B cell (primary cell): Measurements from ENCODE around the gene HHAT.

Experiments
- EZH2 ChIP-seq: IDR thresholded peaks from 2 replicates; pipeline ENCODE4 v1.6.1; 2012; ENCODE audit warnings: borderline replicate concordance, low read depth, mild to moderate bottlenecking, moderate library complexity, low read length; ENCODE audit not compliant: insufficient read depth, poor library complexity, severe bottlenecking
- TF ChIP-seq, protein P1 (sequence below): fragments of 200-600 bp; IDR thresholded peaks from one replicate; pipeline ENCODE4 v1.8.0; 2022; ENCODE audit warnings: antibody characterized with exemption, mild to moderate bottlenecking

DNA sequence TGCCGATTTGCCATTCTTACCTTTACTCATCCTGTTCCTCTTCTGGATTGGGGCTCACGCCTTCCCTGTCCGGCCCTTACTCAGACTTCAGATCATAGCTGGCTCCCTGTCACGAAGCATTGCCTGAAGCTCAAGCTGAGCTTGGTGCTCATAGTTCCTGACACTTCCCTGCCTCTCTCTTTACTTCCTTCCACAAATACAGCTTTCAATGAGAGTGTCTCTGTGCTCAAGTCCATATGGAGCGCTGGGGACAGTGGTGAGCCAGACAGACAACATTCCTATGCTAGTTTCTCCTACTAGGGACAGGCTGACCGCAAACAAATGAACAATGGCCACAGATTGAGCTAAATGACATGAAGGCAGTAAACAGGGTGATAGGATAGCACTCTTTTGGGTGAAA lies 38.1 kb downstream of the HHAT start:
- TF ChIP-seq, protein P1, sequence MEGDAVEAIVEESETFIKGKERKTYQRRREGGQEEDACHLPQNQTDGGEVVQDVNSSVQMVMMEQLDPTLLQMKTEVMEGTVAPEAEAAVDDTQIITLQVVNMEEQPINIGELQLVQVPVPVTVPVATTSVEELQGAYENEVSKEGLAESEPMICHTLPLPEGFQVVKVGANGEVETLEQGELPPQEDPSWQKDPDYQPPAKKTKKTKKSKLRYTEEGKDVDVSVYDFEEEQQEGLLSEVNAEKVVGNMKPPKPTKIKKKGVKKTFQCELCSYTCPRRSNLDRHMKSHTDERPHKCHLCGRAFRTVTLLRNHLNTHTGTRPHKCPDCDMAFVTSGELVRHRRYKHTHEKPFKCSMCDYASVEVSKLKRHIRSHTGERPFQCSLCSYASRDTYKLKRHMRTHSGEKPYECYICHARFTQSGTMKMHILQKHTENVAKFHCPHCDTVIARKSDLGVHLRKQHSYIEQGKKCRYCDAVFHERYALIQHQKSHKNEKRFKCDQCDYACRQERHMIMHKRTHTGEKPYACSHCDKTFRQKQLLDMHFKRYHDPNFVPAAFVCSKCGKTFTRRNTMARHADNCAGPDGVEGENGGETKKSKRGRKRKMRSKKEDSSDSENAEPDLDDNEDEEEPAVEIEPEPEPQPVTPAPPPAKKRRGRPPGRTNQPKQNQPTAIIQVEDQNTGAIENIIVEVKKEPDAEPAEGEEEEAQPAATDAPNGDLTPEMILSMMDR, result no peak
- no peak for TF ChIP-seq EZH2
